Pancreas (tissue), 10 donors: ENCODE results near the gene MELK. TPM values are rescaled to one million over a fixed set of nuclear protein-coding genes. Genes with fewer than 3 reads are reported as not detected.

ENCODE experiments used
- ATAC-seq, 4 donors: fragments of 200-7000 bp; cut with Tn5 transposase; one replicate each; pipeline versions ENCODE4 v1.8.0 to v1.9.1; 2020; ENCODE audit warnings: mild to moderate bottlenecking in 4 of 4, moderate library complexity in 4 of 4
- DNase-seq, 6 donors: peaks; one replicate each; pipeline ENCODE4 v3.0.0-alpha.2; 2020
- FAIRE-seq: peaks from 2 replicates; lab custom pipeline; 2012; peaks lifted over from hg19 to GRCh38; lab: Jason Lieb, UNC
- H3K27ac ChIP-seq, 4 donors: fragments of 200-600 bp; sonication (generic); 1 replicate in 3 of 4; 2 replicates in 1 of 4; pipeline versions ENCODE4 v1.5.0 to v1.8.0; 2020
- H3K27me3 ChIP-seq, 4 donors: fragments of 200-600 bp; one replicate each; pipeline ENCODE4 v1.8.0; 2021
- H3K36me3 ChIP-seq, 3 donors: fragments of 200-600 bp; sonication (generic) in 1 of 3; one replicate each; pipeline versions ENCODE4 v1.5.0 to v1.8.0; 2020 to 2021
- H3K4me1 ChIP-seq, 3 donors: fragments of 200-600 bp; one replicate each; pipeline ENCODE4 v1.8.0; 2021
- H3K4me3 ChIP-seq, 4 donors: fragments of 200-600 bp; sonication (generic) in 2 of 4; one replicate each; pipeline versions ENCODE4 v1.5.0 to v1.8.0; 2020 to 2021
- H3K9me3 ChIP-seq, 4 donors: fragments of 200-600 bp; one replicate each; pipeline ENCODE4 v1.8.0; 2021
- CTCF ChIP-seq, 4 donors: fragments of 200-600 bp; sonication (generic) in 3 of 4; IDR thresholded peaks; one replicate each; pipeline versions ENCODE4 v1.5.0 to v1.8.0; 2021; ENCODE audit warnings: antibody characterized with exemption in 4 of 4
- WGBS, 2 donors: extraction: QIAGEN DNeasy Blood & Tissue Kit; methylation state at CpG; one replicate each; pipeline ENCODE4 v1.1.7; 2013; 5-methylcytosine and 5-hydroxymethylcytosine counted together
- intact Hi-C, 3 donors: fragments of 100-400 bp; cut with DNase I; formaldehyde crosslinking; loops; one replicate each; pipeline versions ENCODE4 v1.11.1 to v1.14.2; 2022
- polyA plus RNA-seq, 2 donors: library from polyadenylated mRNA; stranded (reverse); fragments of 200-250 nt; gene quantifications; one replicate each; pipeline ENCODE4 v1.2.3, GENCODE V29; 2013
- total RNA-seq, 6 donors: library from RNA; stranded (reverse); fragmentation: NEBNext Ultra II Directional in 4 of 6; extraction: Animal tissue kit (Norgen Biotek cat#: 25700) in 4 of 6; gene quantifications; one replicate each; pipeline versions ENCODE4 v1.2.1 to v1.2.4, GENCODE V29; 2021 to 2023
- donor health status: healthy with polysubstance abuse.
- donor health status: DM: no; HTN: no; CAD: no; lungs with moderate emphysema.
- donor health status: DM: no; HTN: no; CAD: no.
- donor health status: control.
- donor health status: control.
- donor health status: Bipolar disorder and iron deficiency.
- donor health status: DM: yes; HTN: yes; CAD: no.
- donor health status: DM: no; HTN: no; CAD: no.
- donor health status: DM: no; HTN: no; CAD: no.
- donor health status: DM: yes; HTN: yes; CAD: no.

Gene MELK
- total and polyA plus RNA-seq, 8 donors, result 0.08 to 0.75 (median 0.30) TPM

- no peak for FAIRE-seq
- 82 to 83% methylated on average over 4 of the region's 4 CpGs for WGBS, 2 donors
- intact Hi-C loops, result no loop called here
Measured at GRCh38 chr9:36537861-36538260, 34.8 kb upstream of the MELK start.

GRCh38 chr9:36542355-36542754 is 30.3 kb upstream of the MELK start:
- DNase-seq, result no peak
- no peaks in the 10 kb centered on the region for H3K36me3 ChIP-seq
- H3K4me3 ChIP-seq, result no peak overlapping the region
- H3K27ac ChIP-seq, result no peak overlapping the region
- 82 to 88% methylated on average over 7 of the region's 7 CpGs for WGBS, 2 donors
- ATAC-seq, result no peak
- no peak for FAIRE-seq
- intact Hi-C loops, result loop anchor here in 1 of 3 donors (10.0 kb wide), 1 partner anchor 128 kb away; no protein-coding TSS in a partner anchor
- TF ChIP-seq CTCF (IDR thresholded peaks at IDR 0.05), result no peak
- no peaks in the 10 kb centered on the region for H3K27me3 ChIP-seq
- no peaks in the 10 kb centered on the region for H3K4me1 ChIP-seq
- no peaks in the 10 kb centered on the region for H3K9me3 ChIP-seq

More at GRCh38 chr9:36537861-36538260, 34.8 kb upstream of the MELK start:
- no peak for TF ChIP-seq CTCF (IDR thresholded peaks at IDR 0.05)
- Histone ChIP-seq H3K27ac (no peak overlapping the region), H3K4me3 (no peak overlapping the region), H3K27me3 (no peaks in the 10 kb centered on the region), H3K36me3 (no peaks in the 10 kb centered on the region), H3K4me1 (no peaks in the 10 kb centered on the region), H3K9me3 (no peaks in the 10 kb centered on the region)
- ATAC-seq, result no peak
- DNase-seq, result no peak

- WGBS, 2 donors, result 80 to 85% methylated on average over 7 of the region's 7 CpGs
- no peak for FAIRE-seq
- Histone ChIP-seq H3K4me1 (no peaks in the 10 kb centered on the region), H3K9me3 (no peaks in the 10 kb centered on the region), H3K36me3 (no peaks in the 10 kb centered on the region), H3K27ac (no peak overlapping the region), H3K4me3 (no peak overlapping the region), H3K27me3 (no peaks in the 10 kb centered on the region)
- intact Hi-C loops, result loop anchor here in 1 of 3 donors (10.0 kb wide), 1 partner anchor 129 kb away; no protein-coding TSS in a partner anchor
- TF ChIP-seq CTCF (IDR thresholded peaks at IDR 0.05), result no peak
- no peak for ATAC-seq
- DNase-seq, result no peak
Measured at GRCh38 chr9:36543916-36544315, 28.8 kb upstream of the MELK start.

GRCh38 chr9:36547598-36547997 is 25.1 kb upstream of the MELK start:
- WGBS, 2 donors, result 58 to 67% methylated on average over 3 of the region's 3 CpGs
- no peak overlapping the region for H3K4me3 ChIP-seq
- DNase-seq (no peak), FAIRE-seq (no peak), ATAC-seq (no peak)
- no peaks in the 10 kb centered on the region for H3K9me3 ChIP-seq
- no peak overlapping the region for H3K27ac ChIP-seq
- TF ChIP-seq CTCF (IDR thresholded peaks at IDR 0.05), result no peak
- no peaks in the 10 kb centered on the region for H3K27me3 ChIP-seq
- no peaks in the 10 kb centered on the region for H3K36me3 ChIP-seq
- intact Hi-C loops, result loop anchor here in 1 of 3 donors (10.0 kb wide), 1 partner anchor 133 kb away; no protein-coding TSS in a partner anchor
- no peaks in the 10 kb centered on the region for H3K4me1 ChIP-seq

GRCh38 chr9:36548454-36548853 is 24.2 kb upstream of the MELK start:
- no peaks in the 10 kb centered on the region for H3K36me3 ChIP-seq
- H3K27me3 ChIP-seq, result no peaks in the 10 kb centered on the region
- no peaks in the 10 kb centered on the region for H3K4me1 ChIP-seq
- ATAC-seq (no peak), DNase-seq (no peak), FAIRE-seq (no peak)
- intact Hi-C loops, result loop anchor here in 1 of 3 donors (10.0 kb wide), 1 partner anchor 134 kb away; no protein-coding TSS in a partner anchor
- H3K4me3 ChIP-seq, result no peak overlapping the region
- H3K27ac ChIP-seq, result no peak overlapping the region
- 70 to 95% methylated on average over 1 of the region's 1 CpG for WGBS, 2 donors
- TF ChIP-seq CTCF (IDR thresholded peaks at IDR 0.05), result no peak
- no peaks in the 10 kb centered on the region for H3K9me3 ChIP-seq
